SK-N-SH (cell line): ENCODE data around the gene CEP162. TPM values are rescaled to one million over a fixed set of nuclear protein-coding genes. Genes with fewer than 3 reads are reported as not detected.

ENCODE experiments used
- CTCF ChIA-PET: fragments of 300-600, 350-600 bp; formaldehyde crosslinking; extraction: SDS; loops from one replicate; lab custom pipeline; 2021; lab: Yijun Ruan, JAX
- POLR2A ChIA-PET: fragments of 350-600 bp; sonication (Branson Sonifier 250); formaldehyde crosslinking; extraction: SDS; loops from one replicate; lab custom pipeline; 2020; ENCODE audit warnings: antibody characterized with exemption, inconsistent platforms; lab: Yijun Ruan, JAX
- DNase-seq: peaks from one replicate; pipeline ENCODE4 v3.0.0; 2012
- H2AFZ ChIP-seq: fragments of 200-600 bp; sonication (generic); 2 replicates; pipeline ENCODE4 v1.8.1; 2016; ENCODE audit warnings: antibody characterized with exemption, mild to moderate bottlenecking, low read depth
- H3F3A ChIP-seq: fragments of 200-600 bp; sonication (generic); replicated peaks from 2 replicates; pipeline ENCODE3; 2016; ENCODE audit warnings: antibody characterized with exemption, mild to moderate bottlenecking; ENCODE audit not compliant: insufficient read depth
- H3K27ac ChIP-seq, 2 experiments: fragments of 200-500 bp in 1 of 2; fragments of 200-600 bp in 1 of 2; sonication (Bioruptor generic) in 1 of 2; sonication (generic), shearing (Covaris generic) in 1 of 2; 2 replicates each; pipeline versions ENCODE4 v1.5.1 to v1.6.1; 2014 to 2016; ENCODE audit warnings: low read depth in 2 of 2, inconsistent platforms in 1 of 2, low read length in 1 of 2, mild to moderate bottlenecking in 1 of 2, mixed read lengths in 1 of 2
- H3K27me3 ChIP-seq: fragments of 200-600 bp; sonication (generic), shearing (Covaris generic); 2 replicates; pipeline ENCODE4 v1.6.1; 2016; ENCODE audit warnings: mixed run types; ENCODE audit not compliant: insufficient read depth
- H3K36me3 ChIP-seq, 2 experiments: fragments of 200-500 bp in 1 of 2; fragments of 200-600 bp in 1 of 2; sonication (Bioruptor generic) in 1 of 2; sonication (generic) in 1 of 2; replicated peaks in 1 of 2; 2 replicates each; pipeline versions ENCODE3 to v1.5.1; 2014 to 2016; ENCODE audit warnings: low read length in 1 of 2, mild to moderate bottlenecking in 1 of 2; ENCODE audit not compliant: insufficient read depth in 2 of 2, control insufficient read depth in 1 of 2
- H3K4me1 ChIP-seq, 2 experiments: fragments of 200-500 bp in 1 of 2; fragments of 200-600 bp in 1 of 2; sonication (Bioruptor generic) in 1 of 2; sonication (generic), shearing (Covaris generic) in 1 of 2; 2 replicates each; pipeline versions ENCODE4 v1.5.1 to v1.6.1; 2014 to 2016; ENCODE audit warnings: low read depth in 1 of 2, low read length in 1 of 2, mixed run types in 1 of 2; ENCODE audit not compliant: insufficient read depth in 2 of 2, control insufficient read depth in 1 of 2
- H3K4me2 ChIP-seq: fragments of 200-600 bp; sonication (generic), shearing (Covaris generic); 2 replicates; pipeline ENCODE4 v1.6.1; 2017; ENCODE audit warnings: mixed run types
- H3K4me3 ChIP-seq, 2 experiments: fragments of 200-500 bp in 1 of 2; fragments of 200-600 bp in 1 of 2; sonication (Bioruptor generic) in 1 of 2; sonication (generic), shearing (Covaris generic) in 1 of 2; 2 replicates each; pipeline versions ENCODE4 v1.5.1 to v1.8.1; 2014 to 2016; ENCODE audit warnings: low read depth in 2 of 2, inconsistent platforms in 1 of 2, low read length in 1 of 2, mild to moderate bottlenecking in 1 of 2, mixed read lengths in 1 of 2, moderate library complexity in 1 of 2
- H3K79me2 ChIP-seq: fragments of 200-600 bp; sonication (generic); 2 replicates; pipeline ENCODE4 v1.8.1; 2017; ENCODE audit warnings: mild to moderate bottlenecking; ENCODE audit not compliant: insufficient read depth
- H3K9ac ChIP-seq: fragments of 200-600 bp; sonication (generic); 2 replicates; pipeline ENCODE4 v1.6.1; 2017; ENCODE audit warnings: mixed run types
- H3K9me2 ChIP-seq: fragments of 200-600 bp; sonication (generic); 2 replicates; pipeline ENCODE4 v1.6.1; 2017; ENCODE audit warnings: mixed run types
- H3K9me3 ChIP-seq: fragments of 200-600 bp; sonication (generic); 2 replicates; pipeline ENCODE4 v1.6.1; 2017; ENCODE audit warnings: mixed run types, mild to moderate bottlenecking, moderate library complexity
- H4K20me1 ChIP-seq: fragments of 200-600 bp; sonication (generic); 2 replicates; pipeline ENCODE4 v1.6.1; 2017; ENCODE audit warnings: mild to moderate bottlenecking, mixed run types; ENCODE audit not compliant: insufficient read depth
- EP300 ChIP-seq, 2 experiments: IDR thresholded peaks; 2 replicates each; pipeline versions ENCODE4 v1.4.0 to v1.6.1; 2012; ENCODE audit warnings: borderline replicate concordance in 1 of 2, low read depth in 1 of 2, low read length in 1 of 2
- EZH2phosphoT487 ChIP-seq: fragments of 200-600 bp; sonication (generic); IDR thresholded peaks from 2 replicates; pipeline ENCODE4 v1.6.1; 2017; ENCODE audit warnings: low read depth, mixed run types, mild to moderate bottlenecking, antibody characterized with exemption, moderate library complexity, borderline replicate concordance
- FOXJ3 ChIP-seq: sonication (generic); formaldehyde crosslinking; IDR thresholded peaks from 2 replicates; pipeline ENCODE4 v1.5.1; 2020; ENCODE audit warnings: mild to moderate bottlenecking, missing genetic modification reagents
- FOXM1 ChIP-seq: IDR thresholded peaks from 2 replicates; pipeline ENCODE4 v1.4.0; 2012; ENCODE audit warnings: low read depth, mild to moderate bottlenecking
- GABPA ChIP-seq: IDR thresholded peaks from 2 replicates; pipeline ENCODE4 v1.4.0; 2012; ENCODE audit warnings: low read depth, mild to moderate bottlenecking
- GATA2 ChIP-seq: sonication (generic); formaldehyde crosslinking; IDR thresholded peaks from 2 replicates; pipeline ENCODE4 v1.5.0; 2020; ENCODE audit warnings: mild to moderate bottlenecking, missing genetic modification reagents
- MAX ChIP-seq: IDR thresholded peaks from 2 replicates; pipeline ENCODE4 v1.4.0; 2012; ENCODE audit warnings: low read depth
- MEF2A ChIP-seq: IDR thresholded peaks from 2 replicates; pipeline ENCODE4 v1.4.0; 2012; ENCODE audit warnings: low read depth, borderline replicate concordance
- NFIC ChIP-seq: IDR thresholded peaks from 2 replicates; pipeline ENCODE4 v1.4.0; 2012; ENCODE audit warnings: borderline replicate concordance
- NRF1 ChIP-seq: IDR thresholded peaks from 2 replicates; pipeline ENCODE4 v1.6.1; 2012; ENCODE audit warnings: low read depth, mild to moderate bottlenecking, low read length
- POLR2AphosphoS5 ChIP-seq: IDR thresholded peaks from 2 replicates; pipeline ENCODE4 v1.6.1; 2012; ENCODE audit warnings: low read depth, low read length
- RCOR1 ChIP-seq: fragments of 150-350 bp; IDR thresholded peaks from 2 replicates; pipeline ENCODE4 v1.6.1; 2017; ENCODE audit warnings: antibody characterized with exemption, low read length
- RXRA ChIP-seq: IDR thresholded peaks from 2 replicates; pipeline ENCODE4 v1.4.0; 2012; ENCODE audit warnings: low read depth, mild to moderate bottlenecking, borderline replicate concordance
- SIN3A ChIP-seq: IDR thresholded peaks from 2 replicates; pipeline ENCODE4 v1.6.1; 2012; ENCODE audit warnings: low read depth, mild to moderate bottlenecking, low read length, moderate library complexity, borderline replicate concordance
- SMC3 ChIP-seq: IDR thresholded peaks from 2 replicates; pipeline ENCODE4 v1.6.1; 2012; ENCODE audit warnings: low read depth, low read length, improper control_type of control experiment
- TAF1 ChIP-seq: IDR thresholded peaks from 2 replicates; pipeline ENCODE4 v1.6.1; 2012; ENCODE audit warnings: low read depth, mild to moderate bottlenecking, low read length, moderate library complexity, borderline replicate concordance
- TCF12 ChIP-seq: IDR thresholded peaks from 2 replicates; pipeline ENCODE4 v1.4.0; 2012
- TEAD4 ChIP-seq: IDR thresholded peaks from 2 replicates; pipeline ENCODE4 v1.4.0; 2012; ENCODE audit warnings: mild to moderate bottlenecking, borderline replicate concordance; ENCODE audit not compliant: insufficient read depth
- YY1 ChIP-seq: IDR thresholded peaks from 2 replicates; pipeline ENCODE4 v1.4.0; 2012; ENCODE audit warnings: low read depth, mild to moderate bottlenecking
- WGBS: methylation state at CpG from one replicate; pipeline ENCODE4 v1.1.6; 2017; ENCODE audit warnings: low lambda C conversion rate; 5-methylcytosine and 5-hydroxymethylcytosine counted together
- polyA plus RNA-seq, 3 experiments: library from polyadenylated mRNA; depleted of rRNA; stranded (reverse); fragments of >200 nt; gene quantifications; 2 replicates each; pipeline ENCODE4 v1.2.3, GENCODE V29; 2012
- TF ChIP-seq, protein P1 (sequence below): fragments of 150-350 bp; IDR thresholded peaks from 2 replicates; pipeline ENCODE4 v1.6.1; 2017; ENCODE audit warnings: antibody characterized with exemption, low read length, low read depth, borderline replicate concordance

CEP162 gene
- polyA plus RNA-seq, 1 of the 3 experiments (the other 2 are of a cell fraction), result 1.2 TPM

- no peak overlapping the region for H3K27ac ChIP-seq
- POLR2A ChIA-PET, result no interaction called here
Measured at GRCh38 chr6:84093441-84094435, 133.7 kb downstream of the CEP162 start.

DNA sequence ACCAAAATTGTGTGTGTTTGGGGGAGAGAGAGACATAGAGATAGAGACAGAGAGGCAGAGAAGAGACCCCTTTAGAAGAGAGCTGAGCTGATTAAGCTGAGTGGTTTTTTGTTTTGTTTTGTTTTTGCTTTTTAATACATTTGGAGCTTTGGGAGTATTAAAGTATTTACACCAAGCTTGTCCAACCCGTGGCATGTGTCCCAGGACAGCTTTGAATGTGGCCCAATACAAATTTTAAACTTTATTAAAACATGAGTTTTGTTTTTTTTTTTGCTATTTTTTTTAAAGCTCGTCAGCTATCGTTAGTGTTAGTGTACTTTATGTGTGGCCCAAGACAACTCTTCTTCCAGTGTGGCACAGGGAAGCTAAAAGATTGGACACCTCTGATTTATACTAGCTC lies 137.9 kb downstream of the CEP162 start:
- no peaks in the 10 kb centered on the region; the same call in 1 of the 2 replicates for H3K9me3 ChIP-seq
- no peaks in the 10 kb centered on the region for H3K36me3 ChIP-seq
- ChIA-PET CTCF (interaction anchor here (1.3 kb wide), 1 partner anchor 28 kb away, joined by 3 read pairs; no protein-coding TSS in a partner anchor), POLR2A (no interaction called here)
- no peaks in the 10 kb centered on the region for H4K20me1 ChIP-seq
- 39% methylated on average over 3 of the region's 3 CpGs for WGBS
- H3K4me2 ChIP-seq, result no peak overlapping the region
- no peaks in the 10 kb centered on the region for H3K4me1 ChIP-seq
- no peak overlapping the region for H3K27ac ChIP-seq
- no peak overlapping the region for H2AFZ ChIP-seq
- TF ChIP-seq SMC3 (no peak), POLR2AphosphoS5 (no peak)
- TF ChIP-seq, protein P1, sequence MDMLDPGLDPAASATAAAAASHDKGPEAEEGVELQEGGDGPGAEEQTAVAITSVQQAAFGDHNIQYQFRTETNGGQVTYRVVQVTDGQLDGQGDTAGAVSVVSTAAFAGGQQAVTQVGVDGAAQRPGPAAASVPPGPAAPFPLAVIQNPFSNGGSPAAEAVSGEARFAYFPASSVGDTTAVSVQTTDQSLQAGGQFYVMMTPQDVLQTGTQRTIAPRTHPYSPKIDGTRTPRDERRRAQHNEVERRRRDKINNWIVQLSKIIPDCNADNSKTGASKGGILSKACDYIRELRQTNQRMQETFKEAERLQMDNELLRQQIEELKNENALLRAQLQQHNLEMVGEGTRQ, result no peak
- no peaks in the 10 kb centered on the region for H3K27me3 ChIP-seq
- no peak for DNase-seq
- no peak overlapping the region for H3K9ac ChIP-seq
- H3K9me2 ChIP-seq, result no peaks in the 10 kb centered on the region
- no peaks in the 10 kb centered on the region for H3K79me2 ChIP-seq
- H3K4me3 ChIP-seq, result no peak overlapping the region
- H3F3A ChIP-seq, result no peaks in the 10 kb centered on the region

More at GRCh38 chr6:84093441-84094435, 133.7 kb downstream of the CEP162 start:
- Histone ChIP-seq H3F3A (no peaks in the 10 kb centered on the region), H3K4me3 (no peak overlapping the region), H3K9ac (no peak overlapping the region), H4K20me1 (no peaks in the 10 kb centered on the region), H3K4me1 (no peaks in the 10 kb centered on the region), H3K36me3 (no peaks in the 10 kb centered on the region), H3K79me2 (no peaks in the 10 kb centered on the region), H3K4me2 (no peak overlapping the region), H3K9me2 (no peaks in the 10 kb centered on the region), H3K9me3 (no peaks in the 10 kb centered on the region; the same call in 1 of the 2 replicates), H3K27me3 (no peaks in the 10 kb centered on the region), H2AFZ (no peak overlapping the region)
- CTCF ChIA-PET, result no interaction called here
- 48% methylated on average over 4 of the region's 4 CpGs for WGBS
- no peak for DNase-seq
- TF ChIP-seq NRF1 (no peak), GATA2 (CRISPR knock-in tag) (no peak), SIN3A (no peak), MEF2A (no peak)

- H3K9me3 ChIP-seq, result no peaks in the 10 kb centered on the region; the same call in 1 of the 2 replicates
- no peaks in the 10 kb centered on the region for H3K4me1 ChIP-seq
- no peaks in the 10 kb centered on the region for H3F3A ChIP-seq
- H3K4me3 ChIP-seq, result no peak overlapping the region
- no peak for DNase-seq
- WGBS, result 60% methylated on average over 1 of the region's 4 CpGs
- no peak overlapping the region for H2AFZ ChIP-seq
- H3K27ac ChIP-seq, result no peak overlapping the region
- no peaks in the 10 kb centered on the region for H3K36me3 ChIP-seq
- POLR2A ChIA-PET, result no interaction called here
- H4K20me1 ChIP-seq, result no peaks in the 10 kb centered on the region
- no peaks in the 10 kb centered on the region for H3K27me3 ChIP-seq
- no peak for TF ChIP-seq YY1
- no peak for TF ChIP-seq TEAD4
- TF ChIP-seq NRF1, result no peak
- no peak for TF ChIP-seq NFIC
- TF ChIP-seq FOXM1, result no peak
- no peak for TF ChIP-seq MAX
- TF ChIP-seq POLR2AphosphoS5, result no peak
- TF ChIP-seq EP300 (IDR thresholded peaks at IDR 0.05; ENCODE audit: borderline replicate concordance in 1 of 2, low read depth in 1 of 2, low read length in 1 of 2), result no peak
- TF ChIP-seq GABPA, result no peak
- TF ChIP-seq RCOR1, result no peak
- TF ChIP-seq RXRA, result no peak
- TF ChIP-seq MEF2A, result no peak
- no peak for TF ChIP-seq EZH2phosphoT487
- no peak for TF ChIP-seq FOXJ3 (CRISPR knock-in tag)
- no peak for TF ChIP-seq TAF1
- no peak for TF ChIP-seq TCF12
- no peaks in the 10 kb centered on the region for H3K79me2 ChIP-seq
- H3K9me2 ChIP-seq, result no peaks in the 10 kb centered on the region
- no peak overlapping the region for H3K4me2 ChIP-seq
- CTCF ChIA-PET, result interaction anchor here (1.3 kb wide), 1 partner anchor 28 kb away, joined by 3 read pairs; no protein-coding TSS in a partner anchor
- no peak overlapping the region for H3K9ac ChIP-seq
Measured at GRCh38 chr6:84089081-84089480, 138.4 kb downstream of the CEP162 start.
